Stimulated activated CD4-positive, alpha-beta T cell treated with anti-CD3 and anti-CD28 coated beads, TNF-alpha, amount 100 ng/mL, for 48 hours (primary cell): ENCODE measurements around the gene PROCA1.

Experiments
- DNase-seq, 3 donors: peaks; one replicate each; pipeline ENCODE4 v3.0.0-alpha.2; 2020; ENCODE audit warnings: low read depth in 3 of 3

Gene PROCA1

DNA sequence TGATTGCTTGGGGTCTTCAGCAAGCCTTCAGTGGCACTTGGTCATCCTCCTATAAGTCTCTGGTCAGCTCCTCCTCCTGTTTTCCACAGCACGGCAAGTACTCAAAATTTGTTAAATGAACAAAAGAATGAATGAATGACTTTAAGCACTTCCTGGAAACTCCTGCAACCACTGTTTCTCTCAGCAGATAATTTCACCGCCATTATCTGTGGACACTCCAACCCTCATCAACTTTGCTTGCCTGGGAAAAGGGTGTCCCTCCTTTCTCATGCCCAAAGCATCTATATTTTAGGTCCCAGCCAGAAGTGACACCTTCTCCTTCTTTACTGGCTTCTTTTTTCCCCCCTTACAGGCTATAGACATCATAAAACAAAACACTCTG lies 4.4 kb downstream of the PROCA1 start:
- DNase-seq, result no peak

DNA sequence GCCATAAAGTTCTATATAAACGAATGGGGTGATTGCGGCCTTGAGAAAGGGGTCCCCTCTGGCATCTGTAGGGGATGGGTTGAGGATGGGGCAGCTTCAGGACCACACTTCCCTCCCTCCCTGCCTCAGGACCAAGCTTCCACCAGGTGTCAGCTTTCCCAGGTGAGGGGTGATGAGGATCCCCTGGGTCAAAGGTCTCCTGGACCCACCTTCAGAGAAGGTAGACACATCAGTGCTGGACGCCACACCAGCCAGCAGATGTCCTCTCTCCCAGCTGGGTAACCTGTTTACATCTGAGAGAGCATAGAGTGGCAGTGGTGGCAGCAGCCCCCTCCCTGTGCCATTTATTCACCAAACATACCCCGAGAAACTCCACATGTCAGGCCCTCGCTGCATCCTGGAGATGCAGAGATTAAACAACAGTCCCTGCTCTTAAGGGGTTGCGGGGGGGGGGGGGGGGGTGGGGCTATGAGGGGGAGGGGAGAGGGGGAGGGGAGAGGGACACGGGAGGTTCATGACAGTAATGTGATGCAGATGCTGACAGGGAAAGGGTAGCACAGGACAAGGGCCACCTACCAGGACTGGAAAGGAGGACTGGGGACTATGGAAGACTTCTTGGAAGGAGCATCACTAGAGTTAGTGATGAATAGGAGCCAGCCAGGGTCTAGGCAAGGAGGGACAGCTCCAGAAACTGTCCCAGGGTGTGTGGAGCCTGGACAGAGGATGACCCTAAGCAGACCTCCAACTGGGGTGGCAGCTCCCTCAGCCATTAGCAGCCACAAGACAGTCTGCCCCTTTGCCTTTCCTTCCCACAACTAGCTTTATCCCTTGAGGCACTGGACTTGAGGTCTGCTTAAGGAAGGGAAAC lies 5.0 kb downstream of the PROCA1 start:
- no peak for DNase-seq

GRCh38 chr17:28705728-28706334 lies 5.9 kb downstream of the PROCA1 start:
- DNase-seq, result no peak

DNA sequence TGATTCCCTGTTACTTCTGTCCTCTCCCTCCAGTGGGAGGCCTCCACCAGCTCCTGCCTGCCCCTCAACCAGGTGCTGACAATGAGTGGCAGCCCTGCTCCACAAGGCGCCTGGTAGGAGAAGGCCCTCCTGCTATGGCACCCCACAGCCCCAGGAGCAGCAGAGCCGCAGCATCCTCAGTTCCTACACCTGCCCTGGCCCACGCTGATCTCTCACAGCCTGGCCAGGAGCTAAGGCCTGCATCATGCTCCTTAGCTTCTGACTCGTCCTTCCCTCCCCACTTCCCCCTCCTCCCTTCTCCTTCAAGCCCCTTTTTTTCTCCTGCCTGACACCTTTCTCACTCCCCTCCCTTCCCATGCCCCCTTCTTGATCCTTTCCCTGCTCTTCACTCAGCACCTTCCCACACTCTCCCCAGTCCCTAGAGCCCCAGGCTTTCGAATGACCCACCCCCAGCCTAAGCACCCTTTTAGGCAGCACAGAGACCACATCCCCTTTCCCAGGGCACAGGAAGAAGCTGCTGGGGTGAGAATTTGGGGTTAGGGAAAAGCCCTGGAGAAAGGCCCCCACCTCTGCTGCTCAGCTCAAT lies 6.5 kb downstream of the PROCA1 start:
- DNase-seq, result no peak

GRCh38 chr17:28704219-28704858 lies 7.3 kb downstream of the PROCA1 start:
- DNase-seq, result no peak

- DNase-seq, result no peak
Observed at GRCh38 chr17:28703552-28704218, 8.0 kb downstream of the PROCA1 start.

GRCh38 chr17:28702752-28703150 lies 8.9 kb downstream of the PROCA1 start:
- no peak for DNase-seq

GRCh38 chr17:28702026-28702751 lies 9.5 kb downstream of the PROCA1 start:
- DNase-seq, result no peak

DNA sequence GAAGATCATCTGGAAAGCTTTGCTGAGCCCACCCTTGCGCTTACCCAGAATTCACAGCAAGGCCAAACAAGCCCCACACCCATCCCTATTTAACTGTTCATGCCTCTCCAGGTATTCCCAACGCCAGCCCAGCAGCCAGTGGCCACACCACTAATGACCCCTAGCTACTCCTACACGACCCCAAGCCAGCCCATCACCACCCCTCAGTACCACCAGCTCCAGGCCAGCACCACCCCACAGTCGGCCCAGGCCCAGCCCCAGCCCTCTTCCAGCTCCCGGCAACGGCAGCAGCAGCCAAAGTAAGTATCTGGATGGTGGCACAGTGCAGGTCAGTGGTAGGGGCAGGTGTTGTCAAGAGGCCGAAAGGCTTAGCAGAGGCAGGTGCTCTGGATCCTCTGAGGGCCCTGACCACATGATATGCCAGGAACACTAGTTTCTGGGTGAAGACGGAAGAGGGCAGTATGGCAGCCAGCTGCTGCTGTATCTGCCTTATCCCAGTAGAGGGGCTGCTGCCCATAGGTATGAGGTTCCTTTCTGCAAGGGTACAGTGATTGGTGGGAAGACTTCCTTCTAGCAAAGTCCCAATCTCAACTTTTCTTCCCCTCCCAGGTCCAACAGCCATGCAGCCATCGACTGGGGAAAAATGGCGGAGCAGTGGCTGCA lies 10.7 kb downstream of the PROCA1 start:
- DNase-seq, result no peak

DNA sequence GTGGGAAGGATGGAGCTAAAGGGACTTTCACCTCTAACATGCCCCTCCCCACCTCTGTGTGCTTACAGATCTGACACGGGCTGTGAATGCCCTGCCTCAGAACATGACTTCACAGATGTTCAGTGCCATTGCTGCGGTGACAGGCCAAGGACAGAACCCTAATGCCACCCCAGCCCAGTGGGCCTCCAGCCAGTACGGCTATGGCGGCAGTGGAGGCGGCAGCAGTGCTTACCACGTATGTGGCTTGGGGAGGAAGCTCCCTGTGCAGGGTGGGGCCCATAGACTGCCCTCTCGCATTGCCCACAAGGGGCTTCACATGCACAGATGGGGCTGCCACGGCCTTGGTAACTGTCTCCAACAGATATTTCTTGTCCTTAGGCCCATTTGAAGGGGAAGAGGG lies 11.4 kb downstream of the PROCA1 start:
- DNase-seq, result no peak

DNA sequence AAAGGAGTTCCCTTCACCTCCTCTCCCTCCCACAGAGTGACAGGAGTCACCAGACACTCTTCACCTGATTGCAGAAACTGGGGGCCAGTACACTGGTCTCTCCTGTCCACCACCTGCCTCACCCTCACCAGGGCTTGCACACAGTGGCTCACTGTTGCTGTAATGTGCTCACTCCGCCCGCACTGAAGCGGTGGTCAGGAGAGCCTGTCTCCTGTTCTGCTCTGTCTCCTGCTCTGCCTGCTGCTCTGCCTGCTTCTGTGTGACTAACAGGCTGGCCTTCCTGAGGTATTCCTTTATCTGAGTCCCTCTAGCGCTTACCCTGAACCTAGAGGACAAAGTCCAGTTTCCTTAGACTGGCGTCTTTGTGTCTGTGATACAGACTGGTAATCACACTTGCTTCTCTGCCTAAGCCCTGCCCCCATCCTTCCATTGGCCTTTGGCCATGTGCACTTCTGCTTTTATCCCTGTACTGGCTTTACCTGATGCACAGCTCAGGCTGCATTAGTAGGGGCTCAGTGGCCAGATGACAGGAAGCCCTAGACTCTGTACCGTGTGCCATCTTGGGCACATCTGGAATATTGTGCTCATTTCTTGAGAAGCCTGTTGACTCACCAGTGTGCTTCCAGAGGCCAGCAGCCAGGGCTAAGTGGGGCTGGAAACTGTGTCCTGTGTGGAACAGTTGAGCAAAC lies 13.3 kb downstream of the PROCA1 start:
- no peak for DNase-seq

- DNase-seq, result no peak
Observed at GRCh38 chr17:28693869-28694268, 17.8 kb downstream of the PROCA1 start.

GRCh38 chr17:28689011-28689410 lies 22.7 kb downstream of the PROCA1 start:
- DNase-seq, result no peak

GRCh38 chr17:28688481-28688880 lies 23.2 kb downstream of the PROCA1 start:
- DNase-seq, result no peak

GRCh38 chr17:28686296-28686695 lies 25.4 kb downstream of the PROCA1 start:
- no peak for DNase-seq

DNA sequence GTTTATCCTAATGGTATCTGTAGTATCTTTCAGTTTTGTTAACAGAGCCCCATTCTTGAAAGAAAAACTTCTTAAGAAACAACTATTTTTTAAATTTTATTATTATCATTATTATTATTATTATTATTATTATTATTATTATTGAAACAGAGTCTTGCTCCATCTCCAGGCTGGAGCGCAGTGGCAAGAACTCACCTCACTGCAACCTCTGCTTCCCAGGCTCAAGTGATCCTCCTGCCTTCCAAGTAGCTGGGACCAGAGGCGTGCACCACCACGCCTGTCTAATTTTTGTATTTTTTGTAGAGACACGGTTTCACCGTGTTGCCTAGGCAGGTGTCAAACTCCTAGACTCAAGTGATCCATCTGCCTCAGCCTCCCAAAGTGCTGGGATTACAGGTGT lies 26.3 kb downstream of the PROCA1 start:
- no peak for DNase-seq

- DNase-seq, result no peak
Observed at GRCh38 chr17:28684963-28685362, 26.7 kb downstream of the PROCA1 start.

DNA sequence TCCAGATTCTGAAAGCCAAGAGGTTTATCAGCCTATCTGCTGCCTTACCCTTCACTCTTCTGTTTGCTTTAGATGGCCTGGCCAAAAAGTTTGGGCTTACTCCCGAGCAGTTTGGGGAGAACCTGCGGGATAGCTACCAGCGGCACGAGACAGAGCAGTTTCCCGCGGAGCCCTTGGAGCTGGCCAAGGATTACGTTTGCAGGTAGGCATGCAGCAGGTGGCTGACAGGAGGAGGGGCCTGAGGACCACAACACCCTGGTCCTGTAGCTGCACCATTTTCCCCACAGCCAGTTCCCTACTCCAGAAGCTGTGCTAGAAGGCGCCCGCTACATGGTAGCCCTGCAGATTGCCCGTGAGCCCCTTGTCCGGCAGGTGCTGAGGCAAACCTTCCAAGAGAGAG lies 29.0 kb downstream of the PROCA1 start:
- DNase-seq, result no peak

- DNase-seq, result no peak
Observed at GRCh38 chr17:28675980-28676379, 35.7 kb downstream of the PROCA1 start.

DNA sequence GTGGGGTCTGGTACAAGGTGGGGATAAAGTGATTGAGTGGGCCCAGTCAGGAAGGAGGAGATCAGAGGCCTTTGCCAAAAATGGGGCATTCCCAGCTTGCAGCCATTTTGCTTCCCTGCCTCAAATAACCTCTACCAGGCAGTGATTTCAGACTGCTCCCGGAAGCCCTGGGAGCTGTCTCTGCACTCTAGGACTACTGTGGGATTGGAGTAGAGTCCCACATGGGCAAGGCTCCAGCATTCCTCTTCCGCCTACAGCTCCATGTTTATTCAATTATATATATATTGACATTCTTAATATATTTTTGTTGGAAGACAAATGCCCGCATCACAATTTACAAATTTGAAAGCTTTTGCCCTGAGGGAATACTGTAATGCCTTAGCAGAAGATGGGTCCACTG lies 36.2 kb downstream of the PROCA1 start:
- DNase-seq, result no peak
